ENCODE data around the gene PIP5K1B. TPM values are rescaled to one million over a fixed set of nuclear protein-coding genes. Genes with fewer than 3 reads are reported as not detected.

Gene PIP5K1B
- total and polyA plus RNA-seq, 4 experiments from 2014 or later = 0.12 to 0.25 TPM; not detected in 2

GRCh38 chr9:68817079-68817875 is 112.2 kb downstream of the PIP5K1B start:
- Mint-ChIP-seq H3K4me3 (no peak overlapping the region), H3K9me3 (no peaks in the 10 kb centered on the region), H3K27me3 (peaks cover 9 to 11% of the 10 kb centered on the region in 2 donors), H3K36me3 (no peaks in the 10 kb centered on the region), H3K27ac (no peak overlapping the region), H3K4me1 (no peaks in the 10 kb centered on the region)
- H3K27ac ChIP-seq (ENCODE audit: low read depth, low read length) = no peak overlapping the region
- no peaks in the 10 kb centered on the region for H3K36me3 ChIP-seq (ENCODE audit: insufficient read depth, low read length)
- POLR2A ChIA-PET (ENCODE audit: partially characterized antibody) = no interaction called here
- intact Hi-C loops (cut with micrococcal nuclease) = no loop called here
- H3K9me3 ChIP-seq (ENCODE audit: control insufficient read depth in 1 of 2, low read length in 2 of 2) = no peaks in the 10 kb centered on the region
- no peak for DNase-seq
- H3K4me3 ChIP-seq (ENCODE audit: low read length in 2 of 2) = no peak overlapping the region
- no peaks in the 10 kb centered on the region for H3K4me1 ChIP-seq (ENCODE audit: insufficient read depth, low read length)
- CTCF ChIA-PET (ENCODE audit: partially characterized antibody) = no interaction called here
- no peaks in the 10 kb centered on the region for H3K27me3 ChIP-seq (ENCODE audit: insufficient read depth, low read length)

GRCh38 chr9:68819065-68819464 is 114.0 kb downstream of the PIP5K1B start:
- no peaks in the 10 kb centered on the region for H3K36me3 ChIP-seq (ENCODE audit: insufficient read depth, low read length)
- no peaks in the 10 kb centered on the region for H3K4me1 ChIP-seq (ENCODE audit: insufficient read depth, low read length)
- no peak overlapping the region for H3K4me3 ChIP-seq (ENCODE audit: low read length in 2 of 2)
- H3K36me3 Mint-ChIP-seq = no peaks in the 10 kb centered on the region
- CTCF ChIA-PET (ENCODE audit: partially characterized antibody) = no interaction called here
- intact Hi-C loops (cut with micrococcal nuclease) = no loop called here
- no peak overlapping the region for H3K27ac Mint-ChIP-seq
- H3K9me3 ChIP-seq (ENCODE audit: control insufficient read depth in 1 of 2, low read length in 2 of 2) = no peaks in the 10 kb centered on the region
- H3K4me3 Mint-ChIP-seq = no peak overlapping the region
- H3K27me3 Mint-ChIP-seq = peaks cover 0 to 2% of the 10 kb centered on the region in 2 donors
- DNase-seq = no peak
- no peaks in the 10 kb centered on the region for H3K27me3 ChIP-seq (ENCODE audit: insufficient read depth, low read length)
- H3K4me1 Mint-ChIP-seq = no peaks in the 10 kb centered on the region
- POLR2A ChIA-PET (ENCODE audit: partially characterized antibody) = no interaction called here
- H3K27ac ChIP-seq (ENCODE audit: low read depth, low read length) = no peak overlapping the region
- H3K9me3 Mint-ChIP-seq = no peaks in the 10 kb centered on the region

- POLR2A ChIA-PET (ENCODE audit: partially characterized antibody) = no interaction called here
- no peaks in the 10 kb centered on the region for H3K27me3 Mint-ChIP-seq
Observed at GRCh38 chr9:68821911-68822310, 116.9 kb downstream of the PIP5K1B start.

GRCh38 chr9:68822596-68823165 is 117.6 kb downstream of the PIP5K1B start:
- Histone ChIP-seq H3K36me3 (ENCODE audit: insufficient read depth, low read length) (no peaks in the 10 kb centered on the region), H3K4me1 (ENCODE audit: insufficient read depth, low read length) (no peaks in the 10 kb centered on the region), H3K27ac (ENCODE audit: low read depth, low read length) (no peak overlapping the region), H3K9me3 (ENCODE audit: control insufficient read depth in 1 of 2, low read length in 2 of 2) (no peaks in the 10 kb centered on the region), H3K4me3 (ENCODE audit: low read length in 2 of 2) (no peak overlapping the region), H3K27me3 (ENCODE audit: insufficient read depth, low read length) (no peaks in the 10 kb centered on the region)
- no peak for DNase-seq
- no peak overlapping the region for H3K27ac Mint-ChIP-seq
- no peaks in the 10 kb centered on the region for H3K27me3 Mint-ChIP-seq
- no peaks in the 10 kb centered on the region for H3K4me1 Mint-ChIP-seq
- CTCF ChIA-PET (ENCODE audit: partially characterized antibody) = no interaction called here
- POLR2A ChIA-PET (ENCODE audit: partially characterized antibody) = no interaction called here
- H3K9me3 Mint-ChIP-seq = no peaks in the 10 kb centered on the region
- H3K36me3 Mint-ChIP-seq = no peaks in the 10 kb centered on the region
- intact Hi-C loops (cut with micrococcal nuclease) = no loop called here
- no peak overlapping the region for H3K4me3 Mint-ChIP-seq

More at GRCh38 chr9:68821911-68822310, 116.9 kb downstream of the PIP5K1B start:
- no peaks in the 10 kb centered on the region for H3K4me1 Mint-ChIP-seq
- no peaks in the 10 kb centered on the region for H3K36me3 Mint-ChIP-seq
- Histone ChIP-seq H3K4me3 (ENCODE audit: low read length in 2 of 2) (no peak overlapping the region), H3K27ac (ENCODE audit: low read depth, low read length) (no peak overlapping the region), H3K4me1 (ENCODE audit: insufficient read depth, low read length) (no peaks in the 10 kb centered on the region), H3K27me3 (ENCODE audit: insufficient read depth, low read length) (no peaks in the 10 kb centered on the region), H3K9me3 (ENCODE audit: control insufficient read depth in 1 of 2, low read length in 2 of 2) (no peaks in the 10 kb centered on the region), H3K36me3 (ENCODE audit: insufficient read depth, low read length) (no peaks in the 10 kb centered on the region)
- CTCF ChIA-PET (ENCODE audit: partially characterized antibody) = no interaction called here
- H3K4me3 Mint-ChIP-seq = no peak overlapping the region
- no peak overlapping the region for H3K27ac Mint-ChIP-seq
- no peaks in the 10 kb centered on the region for H3K9me3 Mint-ChIP-seq
- DNase-seq = no peak
- intact Hi-C loops (cut with micrococcal nuclease) = no loop called here

- Histone ChIP-seq H3K27ac (ENCODE audit: low read depth, low read length) (no peak overlapping the region), H3K4me1 (ENCODE audit: insufficient read depth, low read length) (no peaks in the 10 kb centered on the region), H3K4me3 (ENCODE audit: low read length in 2 of 2) (no peak overlapping the region), H3K36me3 (ENCODE audit: insufficient read depth, low read length) (no peaks in the 10 kb centered on the region), H3K9me3 (ENCODE audit: control insufficient read depth in 1 of 2, low read length in 2 of 2) (no peaks in the 10 kb centered on the region), H3K27me3 (ENCODE audit: insufficient read depth, low read length) (no peaks in the 10 kb centered on the region)
- H3K27me3 Mint-ChIP-seq = peaks cover 0 to 3% of the 10 kb centered on the region in 2 donors
- no peaks in the 10 kb centered on the region for H3K4me1 Mint-ChIP-seq
- no peak overlapping the region for H3K27ac Mint-ChIP-seq
- intact Hi-C loops (cut with micrococcal nuclease) = no loop called here
- CTCF ChIA-PET (ENCODE audit: partially characterized antibody) = interaction anchor here (0.9 to 1.0 kb wide), 2 partner anchors 11 to 13 kb away, joined by 3 to 4 read pairs; no protein-coding TSS in a partner anchor
- POLR2A ChIA-PET (ENCODE audit: partially characterized antibody) = no interaction called here
- DNase-seq = no peak
- no peaks in the 10 kb centered on the region for H3K9me3 Mint-ChIP-seq
- H3K4me3 Mint-ChIP-seq = no peak overlapping the region
- no peaks in the 10 kb centered on the region for H3K36me3 Mint-ChIP-seq
Observed at GRCh38 chr9:68825762-68826472, 120.9 kb downstream of the PIP5K1B start.

- Mint-ChIP-seq H3K4me3 (no peak overlapping the region), H3K27me3 (peaks cover under 1 to 3% of the 10 kb centered on the region in 2 donors), H3K9me3 (no peaks in the 10 kb centered on the region), H3K27ac (no peak overlapping the region), H3K4me1 (no peaks in the 10 kb centered on the region), H3K36me3 (no peaks in the 10 kb centered on the region)
- POLR2A ChIA-PET (ENCODE audit: partially characterized antibody) = no interaction called here
- CTCF ChIA-PET (ENCODE audit: partially characterized antibody) = no interaction called here
- no peak overlapping the region for H3K4me3 ChIP-seq (ENCODE audit: low read length in 2 of 2)
- H3K36me3 ChIP-seq (ENCODE audit: insufficient read depth, low read length) = no peaks in the 10 kb centered on the region
- no peaks in the 10 kb centered on the region for H3K9me3 ChIP-seq (ENCODE audit: control insufficient read depth in 1 of 2, low read length in 2 of 2)
- H3K27ac ChIP-seq (ENCODE audit: low read depth, low read length) = no peak overlapping the region
- no peak for DNase-seq
- intact Hi-C loops (cut with micrococcal nuclease) = no loop called here
- no peaks in the 10 kb centered on the region for H3K27me3 ChIP-seq (ENCODE audit: insufficient read depth, low read length)
- H3K4me1 ChIP-seq (ENCODE audit: insufficient read depth, low read length) = no peaks in the 10 kb centered on the region
Observed at GRCh38 chr9:68827837-68828744, 123.1 kb downstream of the PIP5K1B start.

- no peaks in the 10 kb centered on the region for H3K4me1 ChIP-seq (ENCODE audit: insufficient read depth, low read length)
- no peak overlapping the region for H3K4me3 ChIP-seq (ENCODE audit: low read length in 2 of 2)
- CTCF ChIA-PET (ENCODE audit: partially characterized antibody) = no interaction called here
- Mint-ChIP-seq H3K4me1 (no peaks in the 10 kb centered on the region), H3K4me3 (no peak overlapping the region), H3K36me3 (no peaks in the 10 kb centered on the region), H3K27me3 (peaks cover 1 to 3% of the 10 kb centered on the region in 2 donors), H3K27ac (no peak overlapping the region), H3K9me3 (no peaks in the 10 kb centered on the region)
- H3K27ac ChIP-seq (ENCODE audit: low read depth, low read length) = no peak overlapping the region
- no peaks in the 10 kb centered on the region for H3K36me3 ChIP-seq (ENCODE audit: insufficient read depth, low read length)
- POLR2A ChIA-PET (ENCODE audit: partially characterized antibody) = no interaction called here
- intact Hi-C loops (cut with micrococcal nuclease) = no loop called here
- H3K27me3 ChIP-seq (ENCODE audit: insufficient read depth, low read length) = no peaks in the 10 kb centered on the region
- H3K9me3 ChIP-seq (ENCODE audit: control insufficient read depth in 1 of 2, low read length in 2 of 2) = no peaks in the 10 kb centered on the region
- DNase-seq = no peak
Observed at GRCh38 chr9:68832101-68832500, 127.1 kb downstream of the PIP5K1B start.

Measured in CD4-positive, alpha-beta memory T cell (primary cell).